ENCODE measurements around the gene KAT8.
"Not testable (repeated sequence)": the region's sequence is repeated elsewhere in the genome, so short reads cannot be mapped to it uniquely, and the experiment has no call there.

Gene KAT8

DNA sequence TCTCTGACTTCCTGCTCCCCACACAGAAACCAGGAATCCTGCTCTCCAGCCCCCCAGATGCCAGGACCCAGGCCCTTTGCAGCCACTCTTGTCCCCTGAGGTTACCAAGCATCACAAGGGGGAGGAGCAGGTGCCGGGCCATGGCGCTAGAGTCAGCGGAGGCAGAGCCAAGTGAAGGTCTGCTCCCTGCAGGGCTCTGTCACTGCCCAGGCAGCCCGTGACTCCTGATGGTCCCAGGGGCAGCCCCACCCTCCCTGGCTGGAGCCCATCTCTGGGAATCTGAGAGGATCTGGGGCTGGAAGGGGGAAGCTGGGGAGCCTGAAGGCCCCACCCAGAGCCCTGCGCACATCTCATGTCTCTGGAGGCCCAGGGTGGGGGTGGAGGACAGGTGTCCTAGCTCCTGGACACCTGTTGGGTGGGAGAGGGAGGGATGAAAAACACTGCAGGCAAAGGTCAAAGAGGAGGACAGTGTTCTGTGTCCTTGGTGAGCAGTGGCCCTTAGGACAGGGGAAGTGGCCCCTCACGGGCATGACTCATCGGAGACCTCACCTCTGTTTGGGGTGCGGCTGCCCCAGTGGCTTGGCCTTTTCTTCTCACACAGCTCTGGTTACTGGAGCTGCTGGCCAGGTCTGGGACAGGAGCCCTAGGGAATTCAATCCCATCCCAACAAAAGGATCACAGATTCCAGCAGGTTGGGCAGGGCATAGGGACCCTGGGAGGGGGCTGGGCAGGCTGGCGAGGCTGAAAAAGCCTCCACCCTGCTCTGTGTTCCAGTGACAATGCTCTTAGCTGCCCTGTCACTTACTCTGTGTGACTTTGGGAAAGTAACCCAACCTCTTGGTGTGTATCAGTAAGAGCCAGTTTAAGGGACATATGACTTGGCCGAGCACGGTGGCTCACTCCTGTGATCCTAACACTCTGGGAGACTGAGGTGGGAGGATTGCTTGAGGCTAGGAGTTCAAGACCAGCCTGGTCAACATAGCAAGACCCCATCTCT lies 32.7 kb downstream of the KAT8 start, which contains the start of gene PRSS36:
Gene PRSS36, minus strand, starts transcription at position 173 of the 997 bp plus-strand sequence. Its CDS starts 31 bp downstream, at position 142.
- Histone ChIP-seq H3K4me3 (ENCODE audit: low read depth, low read length) (no peak within 1 kb of the TSS), H3K27ac (ENCODE audit: extremely low read depth, low read depth, low read length) (no peak within 1 kb of the TSS), H3K36me3 (ENCODE audit: control insufficient read depth in 2 of 2, insufficient read depth in 1 of 2, low read length in 2 of 2) (no peaks in the 10 kb centered on the region), H3K9me3 (ENCODE audit: control insufficient read depth, insufficient read depth, low read depth, low read length) (no peaks in the 10 kb centered on the region), H3K4me1 (ENCODE audit: control insufficient read depth, insufficient read depth, low read length) (no peaks in the 10 kb centered on the region)
- CTCF ChIA-PET: interaction anchor here (1.0 kb wide), 1 partner anchor 8 kb away, joined by 4 read pairs; no protein-coding TSS in a partner anchor
- POLR2A ChIA-PET: no interaction called here
- no peak for TF ChIP-seq ZNF596 (tag by site-specific recombination; IDR thresholded peaks at IDR 0.05)
- peak; percentile 88 for TF ChIP-seq SCRT2 (tag by site-specific recombination; IDR thresholded peaks at IDR 0.05)
- TF ChIP-seq, protein P1, sequence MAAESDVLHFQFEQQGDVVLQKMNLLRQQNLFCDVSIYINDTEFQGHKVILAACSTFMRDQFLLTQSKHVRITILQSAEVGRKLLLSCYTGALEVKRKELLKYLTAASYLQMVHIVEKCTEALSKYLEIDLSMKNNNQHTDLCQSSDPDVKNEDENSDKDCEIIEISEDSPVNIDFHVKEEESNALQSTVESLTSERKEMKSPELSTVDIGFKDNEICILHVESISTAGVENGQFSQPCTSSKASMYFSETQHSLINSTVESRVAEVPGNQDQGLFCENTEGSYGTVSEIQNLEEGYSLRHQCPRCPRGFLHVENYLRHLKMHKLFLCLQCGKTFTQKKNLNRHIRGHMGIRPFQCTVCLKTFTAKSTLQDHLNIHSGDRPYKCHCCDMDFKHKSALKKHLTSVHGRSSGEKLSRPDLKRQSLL (tag by site-specific recombination; IDR thresholded peaks at IDR 0.05): peak; percentile 55; the same call in 1 of the 2 replicates
- peak; percentile 58 for TF ChIP-seq ZBTB17 (tag by site-specific recombination; IDR thresholded peaks at IDR 0.05)
- no peak for TF ChIP-seq KLF10 (tag by site-specific recombination; IDR thresholded peaks at IDR 0.05)
- TF ChIP-seq GLI4 (tag by site-specific recombination; IDR thresholded peaks at IDR 0.05): no peak
- TF ChIP-seq, protein P2, sequence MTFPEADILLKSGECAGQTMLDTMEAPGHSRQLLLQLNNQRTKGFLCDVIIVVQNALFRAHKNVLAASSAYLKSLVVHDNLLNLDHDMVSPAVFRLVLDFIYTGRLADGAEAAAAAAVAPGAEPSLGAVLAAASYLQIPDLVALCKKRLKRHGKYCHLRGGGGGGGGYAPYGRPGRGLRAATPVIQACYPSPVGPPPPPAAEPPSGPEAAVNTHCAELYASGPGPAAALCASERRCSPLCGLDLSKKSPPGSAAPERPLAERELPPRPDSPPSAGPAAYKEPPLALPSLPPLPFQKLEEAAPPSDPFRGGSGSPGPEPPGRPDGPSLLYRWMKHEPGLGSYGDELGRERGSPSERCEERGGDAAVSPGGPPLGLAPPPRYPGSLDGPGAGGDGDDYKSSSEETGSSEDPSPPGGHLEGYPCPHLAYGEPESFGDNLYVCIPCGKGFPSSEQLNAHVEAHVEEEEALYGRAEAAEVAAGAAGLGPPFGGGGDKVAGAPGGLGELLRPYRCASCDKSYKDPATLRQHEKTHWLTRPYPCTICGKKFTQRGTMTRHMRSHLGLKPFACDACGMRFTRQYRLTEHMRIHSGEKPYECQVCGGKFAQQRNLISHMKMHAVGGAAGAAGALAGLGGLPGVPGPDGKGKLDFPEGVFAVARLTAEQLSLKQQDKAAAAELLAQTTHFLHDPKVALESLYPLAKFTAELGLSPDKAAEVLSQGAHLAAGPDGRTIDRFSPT (tag by site-specific recombination; IDR thresholded peaks at IDR 0.05): no peak
- TF ChIP-seq, protein P3, sequence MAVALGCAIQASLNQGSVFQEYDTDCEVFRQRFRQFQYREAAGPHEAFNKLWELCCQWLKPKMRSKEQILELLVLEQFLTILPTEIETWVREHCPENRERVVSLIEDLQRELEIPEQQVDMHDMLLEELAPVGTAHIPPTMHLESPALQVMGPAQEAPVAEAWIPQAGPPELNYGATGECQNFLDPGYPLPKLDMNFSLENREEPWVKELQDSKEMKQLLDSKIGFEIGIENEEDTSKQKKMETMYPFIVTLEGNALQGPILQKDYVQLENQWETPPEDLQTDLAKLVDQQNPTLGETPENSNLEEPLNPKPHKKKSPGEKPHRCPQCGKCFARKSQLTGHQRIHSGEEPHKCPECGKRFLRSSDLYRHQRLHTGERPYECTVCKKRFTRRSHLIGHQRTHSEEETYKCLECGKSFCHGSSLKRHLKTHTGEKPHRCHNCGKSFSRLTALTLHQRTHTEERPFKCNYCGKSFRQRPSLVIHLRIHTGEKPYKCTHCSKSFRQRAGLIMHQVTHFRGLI (tag by site-specific recombination; IDR thresholded peaks at IDR 0.05): peak; percentile 84
- no peak for TF ChIP-seq ZNF221 (tag by site-specific recombination; IDR thresholded peaks at IDR 0.05; ENCODE audit: borderline replicate concordance)
- TF ChIP-seq HOXC10 (CRISPR knock-in tag; IDR thresholded peaks at IDR 0.05): no peak
- no peak for TF ChIP-seq SP2 (tag by site-specific recombination; IDR thresholded peaks at IDR 0.05)
- 0 out of 2 replicates have a peak, but pooled peaks have one; percentile 15 for TF ChIP-seq ZNF121 (tag by site-specific recombination; IDR thresholded peaks at IDR 0.05)
- 0 out of 2 replicates have a peak, but pooled peaks have one; percentile 7 for TF ChIP-seq ZIC2 (tag by site-specific recombination; IDR thresholded peaks at IDR 0.05)
- TF ChIP-seq, protein P4, sequence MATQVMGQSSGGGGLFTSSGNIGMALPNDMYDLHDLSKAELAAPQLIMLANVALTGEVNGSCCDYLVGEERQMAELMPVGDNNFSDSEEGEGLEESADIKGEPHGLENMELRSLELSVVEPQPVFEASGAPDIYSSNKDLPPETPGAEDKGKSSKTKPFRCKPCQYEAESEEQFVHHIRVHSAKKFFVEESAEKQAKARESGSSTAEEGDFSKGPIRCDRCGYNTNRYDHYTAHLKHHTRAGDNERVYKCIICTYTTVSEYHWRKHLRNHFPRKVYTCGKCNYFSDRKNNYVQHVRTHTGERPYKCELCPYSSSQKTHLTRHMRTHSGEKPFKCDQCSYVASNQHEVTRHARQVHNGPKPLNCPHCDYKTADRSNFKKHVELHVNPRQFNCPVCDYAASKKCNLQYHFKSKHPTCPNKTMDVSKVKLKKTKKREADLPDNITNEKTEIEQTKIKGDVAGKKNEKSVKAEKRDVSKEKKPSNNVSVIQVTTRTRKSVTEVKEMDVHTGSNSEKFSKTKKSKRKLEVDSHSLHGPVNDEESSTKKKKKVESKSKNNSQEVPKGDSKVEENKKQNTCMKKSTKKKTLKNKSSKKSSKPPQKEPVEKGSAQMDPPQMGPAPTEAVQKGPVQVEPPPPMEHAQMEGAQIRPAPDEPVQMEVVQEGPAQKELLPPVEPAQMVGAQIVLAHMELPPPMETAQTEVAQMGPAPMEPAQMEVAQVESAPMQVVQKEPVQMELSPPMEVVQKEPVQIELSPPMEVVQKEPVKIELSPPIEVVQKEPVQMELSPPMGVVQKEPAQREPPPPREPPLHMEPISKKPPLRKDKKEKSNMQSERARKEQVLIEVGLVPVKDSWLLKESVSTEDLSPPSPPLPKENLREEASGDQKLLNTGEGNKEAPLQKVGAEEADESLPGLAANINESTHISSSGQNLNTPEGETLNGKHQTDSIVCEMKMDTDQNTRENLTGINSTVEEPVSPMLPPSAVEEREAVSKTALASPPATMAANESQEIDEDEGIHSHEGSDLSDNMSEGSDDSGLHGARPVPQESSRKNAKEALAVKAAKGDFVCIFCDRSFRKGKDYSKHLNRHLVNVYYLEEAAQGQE (tag by site-specific recombination; IDR thresholded peaks at IDR 0.05): no peak
- peak; percentile 46; the same call in 1 of the 2 replicates for TF ChIP-seq SCRT1 (tag by site-specific recombination; IDR thresholded peaks at IDR 0.05; ENCODE audit: borderline replicate concordance)
- no peak for TF ChIP-seq ZNF548 (tag by site-specific recombination; IDR thresholded peaks at IDR 0.05)
- no peak for TF ChIP-seq ZBTB48 (tag by site-specific recombination; IDR thresholded peaks at IDR 0.05)
- no peak for TF ChIP-seq ZFP3 (tag by site-specific recombination; IDR thresholded peaks at IDR 0.05; ENCODE audit: low read depth)
- TF ChIP-seq SETDB1 (IDR thresholded peaks at IDR 0.05; ENCODE audit: insufficient read length, low read length): no peak
- no peak for TF ChIP-seq ZNF558 (tag by site-specific recombination; IDR thresholded peaks at IDR 0.05)

DNA sequence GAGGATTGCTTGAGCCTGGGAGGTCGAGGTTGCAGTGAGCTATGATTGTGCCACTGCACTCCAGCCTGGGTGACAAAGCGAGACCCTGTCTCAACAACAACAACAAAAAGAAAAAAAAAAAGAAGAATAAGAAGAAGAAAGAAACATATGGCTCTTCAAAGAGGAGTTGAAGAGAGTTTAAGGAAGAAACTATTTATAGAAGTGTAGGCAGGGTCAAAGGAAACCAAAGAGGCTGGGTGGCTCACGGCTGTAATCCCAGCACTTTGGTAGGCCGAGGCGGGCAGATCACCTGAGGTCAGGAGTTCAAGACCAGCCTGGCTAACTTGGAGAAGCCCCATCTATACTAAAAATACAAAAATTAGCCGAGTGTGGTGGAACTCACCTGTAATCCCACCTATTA lies 33.5 kb downstream of the KAT8 start:
- CTCF ChIA-PET: interaction anchor here (1.0 to 1.1 kb wide), 2 partner anchors 9 kb away, joined by 4 to 6 read pairs; no protein-coding TSS in a partner anchor
- H3K36me3 ChIP-seq (ENCODE audit: control insufficient read depth in 2 of 2, insufficient read depth in 1 of 2, low read length in 2 of 2); H3K4me3 ChIP-seq (ENCODE audit: low read depth, low read length); H3K4me1 ChIP-seq (ENCODE audit: control insufficient read depth, insufficient read depth, low read length); H3K27ac ChIP-seq (ENCODE audit: extremely low read depth, low read depth, low read length); POLR2A ChIA-PET; H3K9me3 ChIP-seq (ENCODE audit: control insufficient read depth, insufficient read depth, low read depth, low read length): not testable (repeated sequence)

Measured in HEK293 (cell line).